Activated effector memory CD4-positive, alpha-beta T cell treated with anti-CD3 and anti-CD28 coated beads, Interleukin-2, amount 50 U/mL, for 16 hours (primary cell): ENCODE results near the gene KIF3B.
"Not testable (repeated sequence)": the region's sequence is repeated elsewhere in the genome, so short reads cannot be mapped to it uniquely, and the experiment has no call there.

Experiments used
- DNase-seq: peaks from one replicate; pipeline ENCODE4 v3.0.0-alpha.2; 2020

Gene KIF3B

GRCh38 chr20:32277361-32278198, at the start of gene KIF3B:
Gene KIF3B (plus strand): TSS chr20:32277651. CDS start chr20:32309778, 32,127 bp downstream.
- DNase-seq: peak; percentile 96

DNA sequence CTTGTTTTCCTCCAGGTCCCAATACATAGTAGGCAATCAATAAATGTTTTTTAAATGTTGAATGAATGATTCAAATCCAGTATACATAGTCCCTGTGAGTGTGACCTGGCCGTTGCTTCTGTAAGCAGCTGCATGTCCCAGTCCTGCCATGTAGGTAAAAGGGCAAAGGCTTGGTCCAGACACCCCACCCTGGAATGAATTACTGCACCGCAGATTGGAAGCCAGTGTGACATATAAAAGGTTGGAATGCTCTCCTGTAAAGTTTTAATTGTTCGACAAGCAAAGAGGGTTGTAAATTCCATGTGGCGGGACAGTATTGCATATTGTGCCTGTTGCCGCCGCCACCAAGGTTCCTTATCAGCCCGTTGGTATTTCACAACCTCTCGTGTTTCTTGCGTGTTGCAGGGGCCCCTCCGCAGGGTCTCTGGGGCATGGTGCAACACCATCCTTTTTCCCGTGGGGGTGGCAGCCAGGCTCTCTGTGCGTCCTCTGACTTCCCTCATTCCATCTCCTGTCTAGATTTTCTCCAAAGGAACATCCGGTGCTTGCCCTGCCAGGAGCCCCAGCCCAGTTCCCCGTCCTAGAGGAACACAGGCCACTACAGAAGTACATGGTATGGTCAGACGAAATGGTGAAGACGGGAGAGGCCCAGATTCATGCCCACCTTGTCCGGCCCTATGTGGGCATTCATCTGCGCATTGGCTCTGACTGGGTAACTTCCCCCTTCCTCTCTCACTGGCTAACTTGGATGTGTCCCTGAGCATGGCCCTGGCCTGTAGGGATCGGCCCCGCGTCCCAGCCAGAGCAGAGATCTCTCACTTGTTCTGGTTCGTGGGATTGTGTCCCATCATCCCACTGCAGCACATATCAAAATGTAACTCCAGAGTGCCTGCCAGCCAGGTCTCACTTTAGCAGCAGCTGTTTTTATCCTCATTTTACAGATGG, 49.4 kb upstream of the KIF3B start:
- DNase-seq: no peak

DNA sequence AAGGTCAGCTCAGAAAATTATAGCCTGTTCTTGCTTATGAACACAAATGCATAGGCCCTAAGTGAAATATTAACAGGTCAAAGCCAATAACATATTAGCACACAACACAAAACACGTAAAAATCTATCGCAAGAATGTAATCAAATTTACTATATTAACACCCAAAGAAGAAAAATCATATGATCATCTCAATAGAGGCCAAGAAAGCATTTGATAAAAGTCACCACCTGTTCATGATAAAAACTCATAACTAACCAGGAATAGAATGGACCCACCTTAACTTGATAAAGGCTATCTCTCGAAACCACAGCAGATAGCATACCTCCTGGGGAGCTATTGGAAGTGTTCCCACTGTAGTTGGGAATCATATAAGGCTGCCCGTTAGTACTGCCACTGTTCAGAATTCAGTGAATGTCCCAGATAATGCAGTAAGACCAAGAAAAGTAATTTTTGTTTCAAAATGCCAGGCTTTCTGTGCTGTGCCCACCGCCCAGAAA, 48.2 kb upstream of the KIF3B start:
- no peak for DNase-seq

- no peak for DNase-seq
These were observed 46.7 kb upstream of the KIF3B start for GRCh38 chr20:32230707-32231106.

DNA sequence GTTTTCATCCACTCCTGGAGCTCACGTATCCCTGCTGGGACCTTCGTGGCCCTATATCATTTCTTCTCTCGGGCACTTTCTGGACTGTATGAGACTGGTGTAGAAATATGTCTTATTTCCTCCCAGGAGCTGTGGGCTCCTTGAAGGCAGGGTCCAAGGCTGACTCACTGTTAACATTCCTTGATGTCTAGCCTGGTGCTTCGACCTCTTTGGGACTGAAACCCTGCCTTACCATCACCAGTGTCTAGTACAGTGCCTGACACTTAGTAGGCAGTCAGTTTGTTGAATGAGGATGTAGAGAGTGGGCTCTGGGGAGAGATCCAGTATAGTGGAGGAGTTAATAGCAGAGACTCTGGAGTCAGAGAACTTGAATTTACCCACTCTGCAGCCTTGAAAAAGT, 46.2 kb upstream of the KIF3B start:
- DNase-seq: no peak

- DNase-seq: peak; percentile 77
These were observed 45.6 kb upstream of the KIF3B start for GRCh38 chr20:32231847-32232246.

DNA sequence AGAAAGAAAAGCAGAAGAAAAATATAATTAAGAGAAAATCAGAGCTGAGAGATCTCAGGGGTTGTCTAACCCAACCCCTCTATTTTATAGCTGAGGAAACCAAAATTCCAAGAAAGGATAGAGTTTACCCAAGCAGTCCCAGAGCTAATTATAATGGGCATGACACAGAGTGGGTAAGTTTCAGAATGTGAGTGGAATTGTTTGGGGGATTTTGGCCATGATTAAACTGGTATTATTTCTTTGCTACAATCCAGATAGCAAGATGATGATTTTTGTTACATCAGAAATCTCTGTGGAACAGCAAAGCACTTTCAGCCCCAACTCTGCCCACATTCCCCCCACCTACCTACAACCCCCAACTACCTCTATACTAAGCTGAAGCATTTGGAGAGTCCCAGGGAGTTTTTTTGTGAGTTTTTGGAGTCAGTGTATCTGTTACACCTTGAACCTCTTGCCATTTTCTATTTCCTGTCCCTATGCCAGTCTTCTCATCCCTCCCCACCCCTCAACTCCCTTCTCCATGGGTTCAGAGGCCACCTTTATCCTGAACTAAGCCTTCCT, 45.0 kb upstream of the KIF3B start:
- DNase-seq: no peak

DNA sequence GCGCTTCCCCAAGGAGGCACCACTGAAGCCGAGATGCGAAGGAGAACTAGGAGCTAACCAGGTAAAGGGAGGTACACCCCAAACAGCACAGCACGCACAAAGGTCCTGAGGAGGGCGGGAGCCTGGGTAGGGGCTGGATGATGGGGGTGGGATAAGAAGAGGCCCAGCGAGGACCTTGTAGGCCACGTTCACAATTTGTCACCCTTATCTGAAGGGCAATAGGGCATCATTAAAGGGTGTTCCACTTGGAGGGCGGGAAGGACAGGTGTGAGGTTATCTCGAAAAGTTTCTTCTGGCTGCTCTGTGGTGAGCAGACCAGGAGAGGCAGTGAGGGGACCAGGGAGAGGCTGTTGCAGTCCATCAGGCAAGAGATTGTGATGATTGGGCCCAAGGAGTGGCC, 44.2 kb upstream of the KIF3B start:
- no peak for DNase-seq

- no peak for DNase-seq
These were observed 43.2 kb upstream of the KIF3B start for GRCh38 chr20:32234135-32234808.

DNA sequence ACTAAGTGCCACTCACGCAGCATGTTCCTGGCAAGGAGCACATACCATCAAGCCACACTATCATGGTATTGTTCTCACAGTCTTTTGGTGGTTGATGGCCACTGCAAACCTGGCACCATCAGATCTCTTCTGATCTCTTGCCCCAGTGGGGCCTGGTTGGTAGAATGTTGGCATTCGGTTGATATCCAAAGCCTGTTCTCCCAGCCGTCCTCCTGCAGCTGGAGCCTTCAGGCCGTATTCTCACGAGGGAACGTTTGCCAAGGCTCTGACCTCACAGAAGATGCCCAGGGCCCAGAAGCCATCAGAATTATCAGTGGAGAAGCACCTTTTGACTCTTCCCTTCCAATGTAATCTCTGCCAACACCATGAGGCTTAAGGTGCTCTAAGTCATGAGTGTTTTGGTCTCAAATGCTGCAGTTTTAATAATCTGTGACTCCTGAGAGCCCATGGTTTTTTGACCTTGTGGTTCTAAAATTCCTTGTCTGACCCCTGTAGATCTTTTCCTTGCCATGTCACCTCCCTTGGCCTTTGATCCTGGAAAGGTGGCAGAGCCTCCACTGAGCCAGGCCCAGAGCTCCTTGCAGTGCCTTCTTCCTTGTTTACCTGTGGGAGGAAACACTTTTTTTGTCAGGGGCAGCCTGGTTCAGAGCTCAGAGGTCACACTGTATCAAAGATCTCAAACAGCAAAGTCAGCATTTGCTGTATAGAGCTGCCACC, 42.0 kb upstream of the KIF3B start:
- no peak for DNase-seq

DNA sequence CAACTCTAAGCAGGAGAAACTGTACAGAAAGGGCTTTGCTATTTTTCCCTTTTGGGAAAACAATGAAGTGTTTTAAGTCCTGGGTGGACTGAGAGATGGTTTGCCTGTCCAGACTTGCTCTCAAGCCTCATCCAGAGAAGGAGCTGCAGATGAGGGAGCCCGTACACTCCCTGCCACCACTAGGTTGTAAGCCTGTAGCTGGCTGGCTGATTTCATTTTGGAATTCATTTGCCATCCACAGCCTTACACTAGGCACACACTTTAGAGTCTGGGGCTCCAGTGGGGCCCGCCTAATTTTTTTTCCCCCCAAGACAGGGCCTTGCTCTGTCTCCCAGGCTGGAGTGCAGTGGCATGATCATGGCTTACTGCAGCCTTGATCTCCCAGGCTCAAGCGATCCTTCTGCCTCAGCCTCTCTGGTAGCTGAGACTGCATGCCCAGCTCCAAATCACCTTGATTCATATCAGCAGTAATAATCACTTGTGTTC, 41.4 kb upstream of the KIF3B start:
- no peak for DNase-seq

- no peak for DNase-seq
These were observed 40.6 kb upstream of the KIF3B start for GRCh38 chr20:32236819-32237218.

- DNase-seq: no peak
These were observed 40.0 kb upstream of the KIF3B start for GRCh38 chr20:32237419-32237818.

DNA sequence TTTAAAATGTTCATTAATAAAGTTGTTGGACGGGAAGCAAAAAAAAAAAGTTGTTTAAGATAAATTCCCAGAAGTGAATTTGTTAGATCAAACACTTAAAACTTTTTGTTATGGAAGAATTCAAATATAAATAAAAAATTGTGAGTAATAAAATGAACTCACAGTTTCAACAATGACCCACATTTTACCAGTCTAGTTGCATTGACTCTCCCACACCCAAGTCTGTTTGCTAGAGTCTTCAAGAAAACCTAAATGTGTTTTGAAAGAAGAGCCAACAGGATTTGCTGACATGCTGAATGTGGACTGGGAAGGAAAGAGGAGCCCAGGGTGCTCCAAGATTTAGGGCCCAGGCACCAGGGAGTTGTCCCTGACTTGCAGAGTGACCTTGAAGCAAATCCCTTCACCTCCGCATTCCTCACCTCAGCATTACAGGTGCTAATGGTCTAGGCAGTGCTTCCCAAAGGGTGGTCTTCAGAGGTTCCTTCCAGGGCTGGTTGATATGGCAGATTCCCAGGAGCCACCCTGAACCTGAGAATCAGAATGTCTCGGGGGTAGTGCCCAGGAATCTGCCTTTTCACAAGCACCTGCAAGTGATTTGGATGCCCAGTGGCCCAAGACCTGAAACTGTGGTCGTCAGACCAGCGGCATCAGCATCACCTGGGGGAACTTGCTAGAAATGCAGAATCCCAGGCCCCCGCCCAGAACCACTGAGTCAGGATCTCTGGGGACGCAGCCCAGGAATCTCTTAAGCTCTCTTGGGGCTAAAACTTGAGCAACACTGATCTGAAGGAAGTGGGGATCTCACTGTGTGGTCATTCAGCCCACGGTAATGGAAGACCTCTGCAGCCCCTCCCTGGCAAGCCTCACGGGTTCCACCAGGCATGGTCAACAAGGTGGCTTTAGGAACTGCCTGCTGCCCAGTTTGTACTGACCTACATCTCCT, 38.7 kb upstream of the KIF3B start:
- DNase-seq: no peak

- DNase-seq: no peak
These were observed 37.2 kb upstream of the KIF3B start for GRCh38 chr20:32240205-32240604.

- DNase-seq: no peak
These were observed 35.6 kb upstream of the KIF3B start for GRCh38 chr20:32241807-32242206.

DNA sequence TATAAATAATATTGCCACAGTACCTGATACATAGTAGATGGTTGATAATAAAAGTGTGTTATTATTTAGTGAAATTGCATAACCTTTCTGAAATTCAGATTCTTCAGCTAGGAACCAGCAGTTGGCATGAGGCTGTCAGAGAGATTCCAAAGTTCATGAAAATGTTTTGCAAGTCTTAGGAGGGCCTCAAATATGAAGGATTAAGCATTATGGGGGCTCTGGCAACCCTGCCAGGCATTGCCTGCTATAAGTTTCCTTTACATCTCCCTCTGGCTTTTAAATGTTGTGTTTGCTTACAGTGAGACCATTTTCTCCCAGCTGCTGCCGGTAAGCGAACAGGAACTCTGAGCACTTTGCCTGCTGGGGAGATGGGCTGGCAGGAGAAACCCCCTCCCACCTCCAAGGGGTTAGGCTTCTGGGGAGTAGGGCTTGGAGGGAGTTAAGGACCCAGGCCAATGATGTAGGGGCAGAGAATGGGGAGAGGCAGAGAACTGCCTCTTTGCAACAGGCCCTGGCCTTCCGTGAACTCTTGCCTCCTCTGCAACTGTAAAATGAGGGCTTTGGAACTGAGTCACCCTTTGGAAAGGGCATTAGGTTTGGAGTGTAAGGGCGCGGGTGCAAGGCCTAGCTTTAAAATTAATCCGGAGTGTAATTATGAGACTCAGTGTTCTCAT, 33.2 kb upstream of the KIF3B start:
- DNase-seq: no peak

GRCh38 chr20:32244959-32245358, 32.5 kb upstream of the KIF3B start:
- DNase-seq: no peak

DNA sequence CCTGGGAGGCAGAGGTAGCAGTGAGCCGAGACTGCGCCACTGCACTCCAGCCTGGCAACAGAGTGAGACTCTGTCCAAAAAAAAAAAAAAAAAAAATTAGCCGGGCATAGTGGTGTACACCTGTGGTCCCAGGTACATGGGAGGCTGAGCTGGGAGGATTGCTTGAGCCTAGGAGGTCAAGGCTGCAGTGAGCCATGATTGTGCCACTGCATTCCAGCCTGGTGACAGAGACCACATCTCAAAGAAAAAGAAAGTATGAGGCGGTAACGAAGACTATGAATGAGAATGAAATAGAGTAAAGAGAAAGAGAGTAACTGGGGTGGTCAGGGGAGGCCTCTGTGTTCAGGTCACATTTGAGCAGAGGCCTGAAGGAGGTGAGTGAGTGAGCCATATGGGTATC, 31.2 kb upstream of the KIF3B start:
- DNase-seq: not testable (repeated sequence)

DNA sequence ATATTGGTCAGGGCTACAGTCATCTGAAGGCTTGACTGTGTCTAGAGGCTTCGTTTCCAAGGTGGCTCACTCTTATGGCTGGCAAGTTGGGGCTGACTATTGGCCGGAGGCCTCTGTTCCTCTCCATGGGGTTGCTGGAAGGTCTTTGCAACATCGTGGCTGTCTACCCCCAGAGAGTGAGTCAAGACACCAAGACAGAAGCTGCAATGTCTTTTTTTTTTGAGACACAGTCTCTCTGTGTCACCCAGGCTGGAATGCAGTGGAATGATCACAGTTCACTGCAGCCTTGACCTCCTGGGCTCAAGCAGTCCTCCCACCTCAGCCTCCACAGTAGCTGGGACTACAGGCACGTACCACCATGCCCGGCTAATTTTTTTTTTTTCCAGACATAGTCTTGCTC, 29.4 kb upstream of the KIF3B start:
- no peak for DNase-seq
